ENCODE results near the gene ARAP1.

The ARAP1 gene

DNA sequence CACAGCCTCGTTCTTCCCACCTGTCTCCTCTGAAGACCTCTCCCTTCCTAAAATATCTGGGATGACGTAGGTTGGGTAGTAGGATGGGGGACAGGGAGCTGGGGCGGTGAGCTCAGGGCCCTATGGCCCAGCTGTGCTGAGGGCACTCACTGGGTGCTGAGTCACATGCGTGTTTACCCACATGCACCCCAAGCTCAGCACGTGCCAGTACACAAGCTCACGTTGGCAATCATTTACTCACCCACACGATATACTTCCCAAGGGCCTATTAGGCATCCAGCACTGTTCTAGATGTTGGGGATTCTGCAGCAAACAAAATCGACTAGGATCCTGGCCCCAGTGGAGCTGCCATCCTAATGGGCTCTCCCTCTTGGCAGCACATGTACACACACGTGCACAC is 28.7 kb downstream of the ARAP1 start:
- no peak for DNase-seq (ENCODE audit: low spot score)

DNA sequence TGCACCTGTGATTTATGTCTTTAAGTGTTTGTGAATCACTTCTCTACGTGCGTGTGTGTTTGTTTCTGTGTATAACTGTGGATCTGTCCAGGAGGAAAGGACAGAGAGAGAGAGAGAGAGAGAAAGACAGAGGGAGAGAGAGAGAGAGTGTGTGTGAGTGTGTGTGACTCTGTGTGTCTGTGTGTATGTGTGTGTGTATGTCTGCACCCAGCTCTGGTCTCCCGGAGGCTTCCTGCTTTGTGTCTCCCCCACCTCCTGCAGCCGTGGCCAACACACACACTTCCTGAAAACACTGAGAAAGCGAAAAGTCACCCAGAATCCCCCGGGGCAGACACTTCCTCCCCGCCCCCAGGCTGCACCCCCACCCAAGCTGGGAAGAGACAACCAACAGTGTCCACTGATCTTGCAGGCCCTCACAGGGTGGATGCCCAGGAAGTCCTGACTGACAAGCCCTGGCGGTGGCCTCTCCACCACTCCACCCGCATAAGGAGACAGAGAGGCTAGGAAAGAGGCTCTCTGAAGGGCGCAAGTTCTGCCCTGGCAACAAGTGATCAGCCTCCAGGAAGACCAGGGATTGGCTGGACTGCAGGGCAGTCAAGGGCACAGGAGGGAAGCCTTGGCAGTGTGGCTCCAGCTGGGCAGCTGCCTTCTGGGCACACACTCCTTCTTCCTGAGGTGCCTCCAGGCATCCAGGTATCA is 30.0 kb downstream of the ARAP1 start:
- peak; percentile 92 for DNase-seq (ENCODE audit: low spot score)

DNA sequence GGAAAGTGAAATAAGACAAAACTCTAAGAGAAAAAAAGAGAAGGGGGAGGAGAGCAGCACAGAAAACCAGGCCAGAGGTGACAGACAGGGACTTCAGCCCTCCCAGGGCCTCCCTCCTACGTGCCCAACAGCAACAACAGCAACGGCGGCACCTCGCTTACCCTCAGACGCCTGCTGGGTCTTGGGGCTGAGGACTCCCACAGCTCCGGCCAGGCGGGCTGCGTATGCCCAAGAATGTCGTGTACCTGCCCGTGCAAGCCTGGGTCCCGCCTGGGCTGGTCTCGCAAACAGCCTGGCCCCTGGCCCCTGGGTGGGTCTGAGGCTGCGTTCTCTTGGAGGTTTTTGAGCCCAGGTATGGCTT is 30.5 kb downstream of the ARAP1 start:
- DNase-seq (ENCODE audit: low spot score): no peak

DNA sequence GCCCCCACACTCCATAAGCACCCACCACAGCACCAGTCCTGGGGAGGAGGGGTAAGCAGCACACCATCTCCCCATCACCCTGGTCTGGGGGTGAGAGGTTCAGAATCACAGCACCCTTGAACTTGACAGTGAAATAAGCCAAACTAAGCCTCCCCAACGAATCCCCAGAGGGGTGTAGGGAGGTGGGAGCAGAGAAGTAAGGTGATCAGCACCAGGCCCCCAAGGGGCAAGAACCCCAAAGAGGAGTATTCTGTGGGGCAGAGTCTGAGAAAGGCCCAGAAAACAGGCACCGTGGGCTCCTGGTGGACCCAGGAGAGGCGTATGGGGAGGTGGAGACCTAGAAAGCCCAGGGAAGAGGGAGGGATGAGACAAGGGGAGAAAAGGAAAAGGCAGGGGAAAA is 30.9 kb downstream of the ARAP1 start:
- DNase-seq (ENCODE audit: low spot score): no peak

DNA sequence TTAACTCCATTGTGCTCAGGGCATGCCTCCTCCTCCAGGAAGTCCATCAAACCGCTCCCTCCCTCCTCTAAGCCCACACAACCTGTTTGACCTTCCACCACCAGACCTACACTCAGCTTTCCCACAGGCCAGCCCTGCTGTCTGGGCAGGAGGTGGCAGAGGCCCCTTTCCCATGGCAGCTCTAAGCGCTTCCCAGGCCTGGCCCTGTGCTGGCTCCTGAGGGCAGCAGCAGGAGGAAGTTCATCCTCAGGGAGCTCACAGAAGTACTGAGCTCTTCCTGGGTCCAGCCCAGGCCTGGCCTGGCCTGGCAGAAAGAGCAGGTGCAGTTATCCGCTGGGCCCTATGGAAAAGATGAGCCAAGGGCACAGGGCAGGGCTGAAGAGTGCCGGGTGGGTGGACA is 31.4 kb downstream of the ARAP1 start:
- no peak for DNase-seq (ENCODE audit: low spot score)

DNA sequence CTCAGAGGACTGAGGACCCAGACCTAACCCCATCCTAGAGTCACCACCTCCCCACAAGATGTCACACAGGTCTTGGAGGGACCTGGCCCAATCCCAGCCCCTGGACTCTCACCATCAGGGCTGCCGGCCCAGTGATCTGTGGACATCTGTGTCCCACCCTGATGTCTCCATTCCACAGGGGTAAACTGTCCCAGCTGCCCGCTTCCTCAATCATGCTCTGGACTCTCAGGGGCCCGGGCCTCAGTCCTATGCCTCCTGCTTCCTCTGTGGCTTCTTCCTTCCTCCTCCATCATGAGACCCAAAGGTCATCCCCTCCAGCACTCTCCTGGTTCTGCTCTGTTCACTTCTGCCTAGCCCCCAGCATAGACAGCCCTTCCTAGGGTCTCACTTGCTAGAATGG is 32.2 kb downstream of the ARAP1 start:
- DNase-seq (ENCODE audit: low spot score): no peak

DNA sequence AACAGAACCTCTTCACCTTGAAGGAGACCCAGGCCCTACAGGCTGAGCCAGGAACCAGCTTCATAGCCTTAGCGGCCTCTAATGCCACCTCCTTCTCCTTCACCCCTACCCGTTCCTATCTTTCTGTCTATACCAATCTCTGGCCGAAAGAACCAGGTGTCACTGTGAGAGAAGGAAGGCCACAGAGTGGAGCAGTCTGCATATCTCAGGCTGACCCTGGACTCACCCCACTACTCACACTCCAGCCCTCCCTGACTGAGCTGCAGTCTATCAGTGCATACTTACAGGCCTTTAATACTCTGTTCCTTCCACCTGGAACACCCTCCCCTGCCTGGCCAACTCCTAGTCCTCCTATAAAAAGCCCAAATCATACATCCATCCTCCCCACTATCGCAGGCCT is 32.7 kb downstream of the ARAP1 start:
- DNase-seq (ENCODE audit: low spot score): no peak

DNA sequence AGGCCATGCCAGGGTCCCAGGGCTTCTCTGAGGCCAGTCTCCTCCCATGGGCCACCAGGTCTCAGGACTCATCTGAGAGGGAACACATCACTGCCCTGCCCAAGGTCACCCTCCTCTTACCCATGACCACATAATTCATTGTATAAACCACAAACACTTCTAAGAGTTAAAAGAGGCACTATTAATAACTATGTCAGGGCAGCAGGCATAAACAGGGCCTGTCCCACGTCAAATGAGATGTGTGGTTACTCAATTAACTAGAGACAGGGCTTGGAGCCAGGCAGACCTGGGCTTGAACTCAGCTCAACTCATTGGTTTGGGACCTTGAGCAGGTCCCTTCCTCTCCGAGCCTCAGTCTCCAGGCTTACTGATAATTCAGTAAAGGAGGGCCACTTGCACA is 33.1 kb downstream of the ARAP1 start:
- no peak for DNase-seq (ENCODE audit: low spot score)

DNA sequence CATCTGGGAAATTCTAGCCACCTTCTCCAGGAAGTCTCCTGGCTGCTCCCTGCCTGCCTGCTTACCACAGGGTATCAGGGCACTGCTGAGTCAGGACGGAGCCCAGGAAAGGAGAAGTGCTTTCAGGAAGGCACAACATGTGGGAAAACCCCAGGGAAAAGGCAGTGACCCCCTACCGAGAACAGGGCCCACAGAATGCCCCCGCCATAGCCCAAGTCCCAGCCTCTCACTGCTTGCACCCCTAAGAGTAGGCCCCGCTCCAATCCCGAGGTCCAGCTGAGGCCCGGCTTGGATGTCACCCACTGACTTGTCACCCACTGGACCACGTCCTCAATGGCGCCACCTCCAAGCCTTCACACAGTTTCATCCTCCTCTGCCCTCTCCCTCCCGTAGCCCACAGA is 34.1 kb downstream of the ARAP1 start:
- DNase-seq (ENCODE audit: low spot score): no peak

DNA sequence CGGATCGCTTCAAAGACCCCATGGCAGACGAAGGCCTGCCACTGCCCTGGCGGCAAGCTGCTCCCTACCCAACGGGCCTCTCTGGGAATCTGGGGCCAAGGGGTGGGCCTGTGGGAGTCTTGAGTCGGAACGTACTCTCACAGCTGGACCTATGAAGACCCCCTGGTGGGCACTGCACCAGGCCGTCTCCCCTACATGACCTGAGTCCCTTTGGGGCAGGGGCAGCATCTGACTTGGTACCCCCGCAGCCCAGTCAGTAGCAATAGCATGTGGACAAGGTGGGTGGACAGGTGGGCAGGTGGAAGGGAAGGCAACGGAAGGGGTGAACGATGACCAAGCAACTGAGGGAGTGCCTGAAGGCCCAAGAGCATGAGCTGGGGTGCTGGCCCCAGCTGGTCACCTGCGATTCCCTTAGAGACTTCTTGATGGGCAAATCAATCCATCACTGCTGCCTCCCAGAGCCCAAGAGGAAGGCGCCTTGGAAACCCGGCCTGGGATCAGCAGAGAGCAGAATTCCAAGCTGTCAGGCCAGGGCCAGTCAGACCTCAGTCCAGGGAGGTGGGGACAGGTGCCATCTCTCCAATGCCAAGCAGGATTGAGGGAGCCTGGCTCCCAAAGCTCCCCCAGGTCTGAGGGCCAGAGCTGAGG is 35.3 kb downstream of the ARAP1 start:
- DNase-seq (ENCODE audit: low spot score): no peak

DNA sequence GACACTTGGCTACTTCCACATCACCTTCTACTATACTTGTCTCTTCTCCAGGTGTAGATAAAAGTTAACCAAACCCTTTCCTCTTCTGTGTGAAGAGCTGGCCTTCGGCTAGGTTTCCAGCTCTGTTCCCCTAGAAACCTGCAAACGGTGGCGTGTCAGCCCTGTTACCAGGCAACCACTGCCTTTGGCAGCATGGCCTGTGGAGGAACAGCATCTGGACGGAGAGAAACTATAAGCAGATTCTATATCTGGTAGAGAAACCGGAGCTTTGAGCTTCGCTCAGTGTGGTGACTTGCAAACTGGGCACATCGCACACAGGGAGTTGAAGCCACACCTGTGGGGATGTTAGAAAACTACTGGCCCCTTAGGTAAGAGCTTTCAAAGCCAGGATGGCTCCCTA is 35.9 kb downstream of the ARAP1 start:
- no peak for DNase-seq (ENCODE audit: low spot score)

DNA sequence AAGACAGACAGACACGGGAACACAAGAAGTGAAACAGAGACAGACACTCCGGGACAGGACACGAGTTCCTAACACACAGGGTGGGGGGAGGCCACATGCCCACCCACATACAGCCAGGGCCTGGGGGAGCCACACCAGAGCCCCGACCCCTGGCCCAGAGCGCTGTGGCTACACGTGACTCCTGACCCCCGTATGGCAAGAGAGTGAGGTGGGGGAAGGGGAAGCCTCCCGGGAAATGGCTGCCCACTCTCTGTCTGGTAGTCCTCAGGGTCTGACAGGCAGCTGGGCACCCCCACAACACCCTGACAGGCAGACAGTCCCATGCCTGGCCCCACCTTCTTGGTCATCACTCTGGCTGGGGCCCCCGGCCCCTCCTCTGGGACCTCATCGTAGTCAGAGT is 39.4 kb downstream of the ARAP1 start:
- no peak for DNase-seq (ENCODE audit: low spot score)

DNA sequence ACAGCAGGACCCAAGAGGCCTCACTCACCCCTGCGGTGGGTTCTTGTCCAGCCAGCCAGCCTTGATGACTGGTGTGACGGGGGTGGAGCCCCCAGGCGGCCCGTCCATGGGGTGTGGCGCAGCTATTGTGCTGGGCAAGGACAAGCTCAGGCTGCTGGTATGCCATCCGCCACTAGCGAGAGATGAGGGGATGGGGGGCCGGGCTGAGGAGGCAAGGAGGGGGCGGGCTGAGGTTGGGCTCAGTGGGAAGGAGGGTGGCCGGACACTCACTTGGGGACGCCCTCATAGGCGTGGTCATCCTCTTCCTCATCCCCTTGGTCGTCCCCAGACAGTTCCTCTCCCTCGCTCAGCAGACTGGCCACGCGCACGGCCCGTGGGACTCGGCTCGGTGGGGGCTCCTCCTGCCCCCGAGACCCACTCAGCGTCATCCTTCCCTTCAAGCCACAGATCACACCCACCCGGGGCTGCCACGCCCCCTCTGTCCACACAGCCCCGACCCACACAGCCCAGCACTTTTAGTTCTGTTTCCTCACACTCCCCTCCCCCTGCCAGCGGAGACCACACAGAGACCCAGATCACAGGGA is 39.9 kb downstream of the ARAP1 start:
- no peak for DNase-seq (ENCODE audit: low spot score)

DNA sequence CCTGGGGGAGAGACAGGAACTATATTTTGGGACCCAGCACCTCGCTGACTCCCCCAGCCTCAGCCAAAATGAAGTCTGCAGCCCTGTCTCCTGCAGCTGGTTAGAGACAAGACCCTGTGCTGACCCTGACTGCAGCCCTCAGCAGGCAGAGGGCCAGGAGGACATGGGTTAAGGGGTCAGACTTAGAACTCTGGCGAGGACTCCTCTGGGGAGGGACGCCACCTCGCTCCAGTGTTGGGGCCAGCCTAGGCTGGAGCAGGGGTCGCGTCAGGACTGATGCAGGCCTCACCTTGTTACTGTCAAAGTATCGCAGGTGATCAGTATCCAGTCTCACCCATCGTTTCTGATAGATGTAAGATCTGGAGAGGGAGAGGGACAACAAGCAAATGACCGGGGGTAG is 41.1 kb downstream of the ARAP1 start:
- no peak for DNase-seq (ENCODE audit: low spot score)

DNA sequence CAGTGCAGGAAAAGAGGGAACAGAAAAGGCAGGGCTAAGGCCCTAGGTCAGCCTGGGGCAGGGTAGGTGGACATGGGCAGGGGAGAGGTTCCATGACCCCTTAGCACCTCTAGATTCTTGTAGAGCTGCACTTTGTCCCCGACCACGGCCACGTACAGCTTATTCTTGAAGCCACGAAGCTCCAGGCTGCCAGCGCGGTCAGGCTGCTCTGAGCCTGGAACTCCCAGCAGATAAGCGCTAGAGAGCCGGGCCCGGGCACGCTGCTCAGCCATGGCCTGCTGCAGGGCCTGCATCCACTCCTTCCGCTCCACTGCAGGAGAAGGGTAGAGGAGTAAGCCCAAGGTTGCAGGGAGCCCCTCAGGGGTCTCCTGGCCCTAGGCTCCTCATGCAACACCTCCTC is 41.9 kb downstream of the ARAP1 start:
- no peak for DNase-seq (ENCODE audit: low spot score)

DNA sequence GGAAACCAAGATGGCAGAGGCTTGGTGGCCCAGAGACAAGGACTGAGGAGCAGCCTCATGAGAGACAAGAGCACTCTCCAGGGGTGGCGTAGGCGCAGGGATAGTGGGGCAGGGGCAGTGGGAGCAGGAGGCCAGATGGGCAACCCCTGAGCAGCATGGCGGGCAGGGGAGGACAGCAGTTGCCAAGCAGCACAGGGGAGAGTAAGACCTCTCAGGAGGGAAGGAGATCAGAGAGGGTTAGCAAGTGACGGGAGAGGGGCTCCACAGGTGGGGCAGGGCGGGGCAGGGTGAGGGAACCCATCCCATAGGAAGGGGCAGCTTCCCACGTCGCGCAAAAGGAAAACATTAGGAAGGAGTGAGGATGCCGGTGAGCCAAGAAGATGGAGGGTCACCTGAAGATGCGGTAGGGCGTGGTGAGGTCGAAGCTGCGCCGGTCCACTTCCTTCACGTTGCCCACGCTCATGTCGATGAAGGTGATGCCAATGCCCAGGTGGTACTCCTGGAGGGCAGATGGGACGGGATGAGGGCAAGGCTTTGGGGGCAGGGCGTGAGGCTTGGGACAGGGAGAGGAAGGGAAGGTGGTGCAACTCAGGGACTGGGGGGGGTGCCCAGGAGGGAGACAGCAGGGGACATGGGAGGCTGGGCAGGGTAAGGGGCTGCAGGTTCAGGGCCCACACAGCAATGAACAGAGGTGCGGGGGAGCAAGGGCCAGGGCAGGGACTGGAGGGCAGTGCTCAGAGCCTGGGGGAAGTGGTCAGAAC is 42.5 kb downstream of the ARAP1 start:
- no peak for DNase-seq (ENCODE audit: low spot score)

DNA sequence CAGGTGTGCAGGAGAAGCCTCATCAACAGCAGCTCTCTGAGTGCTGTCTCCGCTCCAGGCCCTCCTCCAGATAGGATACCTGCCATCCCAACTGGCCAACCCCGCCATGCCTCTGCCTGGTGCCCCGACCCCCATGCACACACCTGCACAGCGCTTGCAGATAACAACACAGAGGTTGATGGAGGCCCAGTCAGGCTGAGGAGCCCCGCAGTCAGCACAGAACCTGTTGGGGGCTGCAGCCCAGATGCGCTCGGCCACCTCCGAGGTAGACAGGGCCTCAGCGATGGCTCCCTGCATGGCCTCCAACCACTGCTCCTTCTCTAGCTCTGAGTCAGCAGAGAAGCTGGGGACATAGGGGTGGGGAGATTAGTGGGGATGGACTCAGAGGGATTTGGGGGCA is 45.2 kb downstream of the ARAP1 start:
- DNase-seq (ENCODE audit: low spot score): no peak

DNA sequence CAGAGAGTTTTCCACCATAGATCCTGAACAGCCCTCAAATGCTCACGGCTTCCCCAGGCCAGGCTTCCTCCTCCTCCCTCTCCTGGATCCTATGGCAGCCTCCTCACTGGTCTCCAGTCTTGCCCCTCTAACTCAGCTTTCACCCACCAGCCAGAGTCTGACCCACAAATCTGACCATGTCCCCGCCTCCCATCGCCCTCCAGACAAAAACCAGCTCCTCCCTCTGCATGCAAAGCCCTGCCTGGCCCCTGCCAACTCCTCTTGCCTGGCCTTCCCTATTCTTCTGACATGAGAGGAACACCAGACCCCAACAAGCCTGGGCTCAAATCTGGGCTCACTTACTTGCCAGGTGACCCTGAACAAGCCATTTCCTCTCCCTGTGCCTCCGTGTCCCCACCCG is 45.6 kb downstream of the ARAP1 start:
- DNase-seq (ENCODE audit: low spot score): no peak

DNA sequence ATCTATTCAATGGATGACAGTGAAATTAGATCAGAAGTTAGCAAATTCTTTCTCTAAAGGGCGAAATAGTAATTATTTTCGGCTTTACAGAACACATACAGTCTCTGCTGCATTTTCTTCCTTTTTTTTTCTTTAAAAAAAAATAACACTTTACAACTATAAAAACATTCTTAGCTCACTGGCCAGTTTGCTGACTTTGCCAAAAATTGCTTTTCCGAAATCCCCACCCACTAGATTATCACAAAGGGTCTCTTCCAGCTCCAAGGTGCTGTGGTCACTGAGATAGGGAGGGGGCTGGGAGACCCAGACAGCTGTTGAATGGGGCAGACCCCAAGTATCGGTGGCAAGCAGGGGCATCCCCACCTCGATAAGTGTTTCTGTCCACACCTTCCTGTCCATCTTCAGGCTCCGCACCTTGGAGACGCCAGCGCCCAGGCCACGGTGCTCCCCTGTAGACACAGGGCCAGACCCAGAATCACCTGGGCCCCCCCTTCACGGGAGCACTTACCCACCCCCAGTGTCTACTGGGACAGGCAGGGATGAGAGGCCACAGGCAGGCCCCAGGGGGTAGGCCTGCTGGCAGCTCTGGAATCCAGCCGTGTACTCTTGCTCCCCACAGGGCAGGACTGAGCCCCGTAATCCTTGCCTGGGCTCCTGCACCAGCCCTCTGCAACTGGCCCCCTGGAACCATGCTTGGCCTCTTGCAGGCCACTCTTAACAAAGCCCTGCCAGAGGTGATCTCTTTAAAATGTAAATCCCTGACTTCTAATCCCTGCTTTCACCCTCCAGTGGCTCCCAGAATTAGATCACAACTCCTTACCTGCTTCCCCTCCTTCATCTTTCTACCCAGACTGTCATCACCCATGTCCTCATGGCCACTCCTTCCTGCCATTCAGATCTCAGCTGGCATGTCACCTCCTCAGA is 46.5 kb downstream of the ARAP1 start:
- DNase-seq (ENCODE audit: low spot score): no peak

DNA sequence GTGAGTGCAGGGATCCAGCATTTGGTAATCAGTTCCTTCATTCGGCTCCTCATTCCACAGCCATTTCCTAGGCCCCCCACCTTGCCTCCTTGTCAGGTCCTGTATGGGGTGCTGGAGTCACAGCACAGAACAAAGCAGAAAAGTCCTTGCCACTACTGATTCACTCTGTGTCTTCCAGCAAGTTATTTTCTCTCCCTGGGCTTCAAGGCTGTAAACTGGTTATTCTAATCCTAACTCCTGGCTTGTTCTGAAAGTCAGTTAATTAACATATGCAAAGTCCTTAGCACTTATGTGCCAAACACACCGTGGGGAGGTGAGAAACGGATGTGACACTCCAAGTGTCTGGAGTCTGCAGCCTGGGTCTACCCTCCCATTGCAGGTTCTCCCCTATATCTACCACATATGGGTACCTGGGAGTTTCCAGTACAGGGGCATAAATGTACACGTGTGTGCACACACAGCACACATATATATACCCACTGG is 47.4 kb downstream of the ARAP1 start:
- DNase-seq (ENCODE audit: low spot score): no peak

DNA sequence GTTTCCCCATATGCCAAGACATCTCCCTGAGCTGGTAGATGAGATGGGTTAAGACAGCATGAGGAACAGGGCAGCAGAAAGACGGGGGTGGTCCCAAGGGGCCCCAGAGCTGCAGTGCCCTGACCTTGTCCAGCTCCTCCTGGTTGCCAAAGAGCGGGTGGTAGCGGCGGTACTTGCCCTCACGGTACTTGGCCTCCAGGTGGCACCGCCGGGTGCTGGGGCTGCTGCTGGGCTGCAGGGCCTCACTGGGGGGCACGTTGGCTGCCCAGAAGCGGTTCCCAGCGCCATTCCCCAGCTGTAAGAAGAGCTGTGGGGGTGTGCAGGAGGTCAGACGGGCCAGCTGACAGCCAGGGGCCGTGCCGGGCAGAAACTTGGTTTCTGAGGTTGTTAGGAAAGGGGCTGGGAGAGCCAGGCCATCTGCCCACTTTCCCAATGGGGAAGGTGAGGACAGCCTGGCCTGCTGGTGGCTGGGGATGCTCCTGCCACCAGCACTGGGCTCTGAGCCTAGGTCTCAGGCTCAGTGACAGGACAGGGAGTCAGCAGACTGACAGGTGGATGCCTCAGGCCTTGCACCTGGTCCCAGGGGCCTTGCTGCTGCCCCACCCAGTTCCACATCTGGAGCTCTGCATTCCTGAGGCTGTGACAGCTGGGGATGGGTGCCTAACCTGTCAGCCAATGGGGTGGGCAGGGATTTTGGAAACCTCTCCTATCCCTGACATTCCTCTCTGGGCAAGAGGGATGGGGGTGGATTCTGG is 48.0 kb downstream of the ARAP1 start:
- DNase-seq (ENCODE audit: low spot score): no peak
